ENCODE measurements around the gene TLR7.

Gene TLR7

DNA sequence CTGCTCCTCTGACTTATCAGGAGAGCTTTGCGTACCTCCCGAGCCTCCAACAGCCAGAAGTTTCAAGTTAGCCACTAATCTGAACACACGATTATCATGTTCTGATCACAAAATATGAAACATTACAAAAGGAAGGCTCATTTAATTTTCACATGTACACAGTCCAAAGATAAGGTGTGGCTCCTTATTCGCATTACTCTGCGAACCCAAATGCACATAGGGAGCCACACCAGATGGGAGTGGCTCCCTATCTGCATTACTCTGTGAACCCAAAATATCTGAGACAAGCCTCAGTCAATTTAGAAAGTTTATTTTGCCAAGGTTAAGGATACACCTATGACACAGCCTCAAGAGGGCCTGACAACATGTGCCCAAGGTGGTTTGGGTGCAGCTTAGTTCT is 68.0 kb downstream of the TLR7 start:
- no peak for DNase-seq

DNA sequence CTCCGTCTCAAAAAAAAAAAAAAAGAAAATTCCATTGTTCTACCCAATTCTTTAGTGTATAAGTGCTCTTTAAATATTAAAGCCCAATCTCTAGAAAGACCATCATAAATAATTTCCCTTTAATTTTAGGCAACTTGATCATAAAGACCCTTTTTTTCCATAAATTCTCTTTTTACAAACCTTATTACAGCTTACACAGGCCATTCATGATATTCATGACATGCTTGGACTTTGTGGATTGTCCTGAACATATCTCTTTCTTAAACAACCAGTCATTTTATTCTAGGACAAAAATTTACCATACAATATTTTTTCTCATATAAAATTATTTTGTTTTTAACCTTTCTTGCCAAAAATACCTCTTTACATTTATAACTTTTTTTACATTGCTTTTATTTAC is 70.1 kb downstream of the TLR7 start:
- no peak for DNase-seq

Measured in NCI-H1436 (cell line).